ENCODE measurements around the gene GALNTL6.

- no peak for TF ChIP-seq CTCF (conservative IDR thresholded peaks at IDR 0.05; ENCODE audit: low read depth in 2 of 2)
- no peak for TF ChIP-seq REST (IDR thresholded peaks at IDR 0.05; ENCODE audit: unreplicated experiment)
- no peak for TF ChIP-seq EZH2phosphoT487 (IDR thresholded peaks at IDR 0.05; ENCODE audit: unreplicated experiment)
- TF ChIP-seq CREB1 (CRISPR knock-in tag; IDR thresholded peaks at IDR 0.05; ENCODE audit: low read depth): no peak
- no peak for TF ChIP-seq ETS1 (IDR thresholded peaks at IDR 0.05)
- no peak for TF ChIP-seq EZH2 (IDR thresholded peaks at IDR 0.05; ENCODE audit: low read depth, unreplicated experiment)
- TF ChIP-seq POLR2AphosphoS5 (IDR thresholded peaks at IDR 0.05; ENCODE audit: low read depth): no peak
- no peak for TF ChIP-seq NANOG (IDR thresholded peaks at IDR 0.05; ENCODE audit: borderline replicate concordance)
- no peak for TF ChIP-seq JUNB (IDR thresholded peaks at IDR 0.05; ENCODE audit: unreplicated experiment)
- no peak for TF ChIP-seq ZNF331 (CRISPR knock-in tag; IDR thresholded peaks at IDR 0.05; ENCODE audit: low read depth)
- no peak for TF ChIP-seq ZNF114 (CRISPR knock-in tag; IDR thresholded peaks at IDR 0.05)
- TF ChIP-seq STAT1 (IDR thresholded peaks at IDR 0.05; ENCODE audit: unreplicated experiment): no peak
These were observed 1233.6 kb downstream of the GALNTL6 start for GRCh38 chr4:173046818-173047217.
